ENCODE data around the gene CREB5.

CREB5 gene

GRCh38 chr7:28706584-28706983, 294.3 kb downstream of the CREB5 start:
- Histone ChIP-seq H3K27me3 (ENCODE audit: insufficient read depth, low read length, poor library complexity) (no peaks in the 10 kb centered on the region), H3K36me3 (ENCODE audit: insufficient read depth, low read length) (no peaks in the 10 kb centered on the region), H3K9me3 (ENCODE audit: insufficient read depth, low read length, severe bottlenecking) (no peaks in the 10 kb centered on the region), H3K79me2 (ENCODE audit: insufficient read depth, low read length) (no peaks in the 10 kb centered on the region), H3K4me3 (ENCODE audit: low read depth in 1 of 2, low read length in 2 of 2) (no peak overlapping the region), H3K4me1 (ENCODE audit: insufficient read depth, low read length) (no peaks in the 10 kb centered on the region), H3K4me2 (ENCODE audit: insufficient read depth, low read length) (no peak overlapping the region), H2AFZ (ENCODE audit: low read depth, low read length) (no peak overlapping the region), H4K20me1 (ENCODE audit: insufficient read depth, low read length) (no peaks in the 10 kb centered on the region), H3K9ac (ENCODE audit: low read depth, low read length) (no peak overlapping the region), H3K27ac (ENCODE audit: low read length) (no peak overlapping the region)
- DNase-seq = no peak
- TF ChIP-seq EZH2 (IDR thresholded peaks at IDR 0.05; ENCODE audit: borderline replicate concordance, low read depth, low read length, severe bottlenecking) (no peak), CTCF (IDR thresholded peaks at IDR 0.05; ENCODE audit: borderline replicate concordance, extremely low read depth, low read length, poor library complexity, severe bottlenecking) (no peak)
- no peak for ATAC-seq (ENCODE audit: insufficient read depth, low read depth)

- Histone ChIP-seq H3K36me3 (ENCODE audit: insufficient read depth, low read length) (no peaks in the 10 kb centered on the region), H3K4me2 (ENCODE audit: insufficient read depth, low read length) (no peak overlapping the region), H4K20me1 (ENCODE audit: insufficient read depth, low read length) (no peaks in the 10 kb centered on the region), H3K79me2 (ENCODE audit: insufficient read depth, low read length) (no peaks in the 10 kb centered on the region), H3K4me1 (ENCODE audit: insufficient read depth, low read length) (no peaks in the 10 kb centered on the region), H2AFZ (ENCODE audit: low read depth, low read length) (no peak overlapping the region), H3K9me3 (ENCODE audit: insufficient read depth, low read length, severe bottlenecking) (no peaks in the 10 kb centered on the region), H3K4me3 (ENCODE audit: low read depth in 1 of 2, low read length in 2 of 2) (no peak overlapping the region), H3K27ac (ENCODE audit: low read length) (no peak overlapping the region), H3K27me3 (ENCODE audit: insufficient read depth, low read length, poor library complexity) (no peaks in the 10 kb centered on the region), H3K9ac (ENCODE audit: low read depth, low read length) (no peak overlapping the region)
- TF ChIP-seq EZH2 (IDR thresholded peaks at IDR 0.05; ENCODE audit: borderline replicate concordance, low read depth, low read length, severe bottlenecking) (no peak), CTCF (IDR thresholded peaks at IDR 0.05; ENCODE audit: borderline replicate concordance, extremely low read depth, low read length, poor library complexity, severe bottlenecking) (no peak)
- ATAC-seq (ENCODE audit: insufficient read depth, low read depth) (no peak), DNase-seq (no peak)
Measured at GRCh38 chr7:28707291-28707690, 295.0 kb downstream of the CREB5 start.

GRCh38 chr7:28708033-28708951, 296.0 kb downstream of the CREB5 start:
- H3K4me1 ChIP-seq (ENCODE audit: insufficient read depth, low read length) = no peaks in the 10 kb centered on the region
- no peak overlapping the region for H3K4me2 ChIP-seq (ENCODE audit: insufficient read depth, low read length)
- no peak for ATAC-seq (ENCODE audit: insufficient read depth, low read depth)
- H3K27me3 ChIP-seq (ENCODE audit: insufficient read depth, low read length, poor library complexity) = peaks cover under 1% of the 10 kb centered on the region
- no peaks in the 10 kb centered on the region for H3K36me3 ChIP-seq (ENCODE audit: insufficient read depth, low read length)
- no peaks in the 10 kb centered on the region for H3K9me3 ChIP-seq (ENCODE audit: insufficient read depth, low read length, severe bottlenecking)
- no peak overlapping the region for H3K9ac ChIP-seq (ENCODE audit: low read depth, low read length)
- TF ChIP-seq CTCF (IDR thresholded peaks at IDR 0.05; ENCODE audit: borderline replicate concordance, extremely low read depth, low read length, poor library complexity, severe bottlenecking) = no peak
- no peak for TF ChIP-seq EZH2 (IDR thresholded peaks at IDR 0.05; ENCODE audit: borderline replicate concordance, low read depth, low read length, severe bottlenecking)
- no peak for DNase-seq
- no peak overlapping the region for H3K27ac ChIP-seq (ENCODE audit: low read length)
- no peaks in the 10 kb centered on the region for H4K20me1 ChIP-seq (ENCODE audit: insufficient read depth, low read length)
- no peak overlapping the region for H2AFZ ChIP-seq (ENCODE audit: low read depth, low read length)
- no peaks in the 10 kb centered on the region for H3K79me2 ChIP-seq (ENCODE audit: insufficient read depth, low read length)
- H3K4me3 ChIP-seq (ENCODE audit: low read depth in 1 of 2, low read length in 2 of 2) = no peak overlapping the region

All from DND-41 (cell line).